IMR-90 (cell line): ENCODE results near the gene PILRB. TPM values are rescaled to one million over a fixed set of nuclear protein-coding genes. Genes with fewer than 3 reads are reported as not detected.

Experiments used
- ATAC-seq: fragments of 200-7000 bp; cut with Tn5 transposase; 2 replicates; pipeline ENCODE4 v1.9.1; 2020; ENCODE audit warnings: low read depth, mild to moderate bottlenecking, moderate library complexity
- BruUV-seq: library from RNA; stranded (reverse); fragments of 400-500 nt; replicated peaks from 2 replicates; lab custom pipeline; 2021; lab: Mats Ljungman, UMichigan
- CTCF ChIA-PET: fragments of 300-600 bp; formaldehyde crosslinking; extraction: SDS; loops from one replicate; lab custom pipeline; 2021; ENCODE audit warnings: antibody characterized with exemption; lab: Yijun Ruan, JAX
- POLR2A ChIA-PET: fragments of 300-600 bp; sonication (Branson Sonifier 250); formaldehyde crosslinking; loops from one replicate; lab custom pipeline; 2022; ENCODE audit warnings: antibody characterized with exemption; ENCODE audit not compliant: unreplicated experiment; lab: Charles Lee
- DNase-seq: peaks from one replicate; pipeline ENCODE4 v3.0.0; 2013
- H2AFZ ChIP-seq: replicated peaks from 2 replicates; pipeline ENCODE3; 2013; ENCODE audit warnings: low read length, mild to moderate bottlenecking; ENCODE audit not compliant: poor library complexity
- H2AK5ac ChIP-seq: 2 replicates; pipeline ENCODE4 v1.6.1; 2013; ENCODE audit warnings: low read depth, low read length, inconsistent platforms
- H2AK9ac ChIP-seq: replicated peaks from 2 replicates; pipeline ENCODE3; 2013; ENCODE audit warnings: mild to moderate bottlenecking, low read depth, low read length, moderate library complexity; ENCODE audit not compliant: poor library complexity
- H2BK120ac ChIP-seq: 2 replicates; pipeline ENCODE4 v1.6.1; 2013; ENCODE audit warnings: low read depth, low read length, inconsistent platforms
- H2BK15ac ChIP-seq: 3 replicates; pipeline ENCODE4 v1.6.1; 2013; ENCODE audit warnings: low read depth, low read length, inconsistent platforms
- H2BK20ac ChIP-seq: 2 replicates; pipeline ENCODE4 v1.6.1; 2013; ENCODE audit warnings: low read depth, mild to moderate bottlenecking, inconsistent platforms, low read length, moderate library complexity
- H2BK5ac ChIP-seq: 2 replicates; pipeline ENCODE4 v1.6.1; 2013; ENCODE audit warnings: mild to moderate bottlenecking, low read depth, low read length, inconsistent platforms; ENCODE audit not compliant: poor library complexity, severe bottlenecking
- H3K14ac ChIP-seq: replicated peaks from 2 replicates; pipeline ENCODE4 v1.6.1; 2013; ENCODE audit warnings: low read depth, low read length, inconsistent platforms
- H3K18ac ChIP-seq: 2 replicates; pipeline ENCODE4 v1.6.1; 2013; ENCODE audit warnings: low read depth, low read length, control low read depth
- H3K23ac ChIP-seq: 2 replicates; pipeline ENCODE4 v1.6.1; 2013; ENCODE audit warnings: low read depth, low read length, inconsistent platforms
- H3K27ac ChIP-seq: 2 replicates; pipeline ENCODE4 v1.5.1; 2013; ENCODE audit warnings: mild to moderate bottlenecking, control low read depth, low read length; ENCODE audit not compliant: insufficient read depth
- H3K27me3 ChIP-seq: 2 replicates; pipeline ENCODE4 v1.6.1; 2013; ENCODE audit warnings: low read length; ENCODE audit not compliant: control insufficient read depth, insufficient read depth
- H3K36me3 ChIP-seq: 2 replicates; pipeline ENCODE4 v1.6.1; 2013; ENCODE audit warnings: low read length, mixed read lengths; ENCODE audit not compliant: control insufficient read depth, insufficient read depth
- H3K4ac ChIP-seq: 2 replicates; pipeline ENCODE4 v1.6.1; 2013; ENCODE audit warnings: low read depth, low read length, inconsistent platforms
- H3K4me1 ChIP-seq: 2 replicates; pipeline ENCODE4 v1.6.1; 2013; ENCODE audit warnings: low read length, mixed read lengths; ENCODE audit not compliant: control insufficient read depth, insufficient read depth
- H3K4me2 ChIP-seq: 2 replicates; pipeline ENCODE4 v1.6.1; 2013; ENCODE audit warnings: low read depth, mild to moderate bottlenecking, control low read depth, low read length, moderate library complexity
- H3K4me3 ChIP-seq: 2 replicates; pipeline ENCODE4 v1.5.1; 2013; ENCODE audit warnings: low read depth, mild to moderate bottlenecking, control low read depth, low read length, moderate library complexity; ENCODE audit not compliant: insufficient read depth
- H3K56ac ChIP-seq: 2 replicates; pipeline ENCODE4 v1.6.1; 2013; ENCODE audit warnings: low read length, inconsistent platforms; ENCODE audit not compliant: insufficient read depth; ENCODE audit errors: extremely low read depth
- H3K79me1 ChIP-seq, 2 experiments: 2 replicates each; pipeline ENCODE4 v1.6.1; 2013; ENCODE audit warnings: low read length in 2 of 2, inconsistent platforms in 1 of 2, low read depth in 1 of 2
- H3K9ac ChIP-seq: 2 replicates; pipeline ENCODE4 v1.6.1; 2013; ENCODE audit warnings: low read depth, low read length, control low read depth
- H3K9me1 ChIP-seq: 2 replicates; pipeline ENCODE4 v1.6.1; 2013; ENCODE audit warnings: low read length, inconsistent platforms; ENCODE audit not compliant: insufficient read depth
- H3K9me3 ChIP-seq: 2 replicates; pipeline ENCODE4 v1.6.1; 2013; ENCODE audit warnings: low read length; ENCODE audit not compliant: control insufficient read depth, insufficient read depth
- H4K20me1 ChIP-seq: 2 replicates; pipeline ENCODE4 v1.6.1; 2013; ENCODE audit warnings: low read length, inconsistent platforms; ENCODE audit not compliant: insufficient read depth
- H4K5ac ChIP-seq: 2 replicates; pipeline ENCODE4 v1.6.1; 2013; ENCODE audit warnings: mild to moderate bottlenecking, low read depth, low read length, control low read depth
- H4K8ac ChIP-seq, 2 experiments: 2 replicates each; pipeline ENCODE4 v1.6.1; 2013; ENCODE audit warnings: low read depth in 2 of 2, low read length in 2 of 2, control low read depth in 1 of 2, inconsistent platforms in 1 of 2
- H4K91ac ChIP-seq: 2 replicates; pipeline ENCODE4 v1.6.1; 2013; ENCODE audit warnings: low read depth, low read length, inconsistent platforms; ENCODE audit not compliant: insufficient read depth
- CEBPB ChIP-seq: IDR thresholded peaks from 2 replicates; pipeline ENCODE4 v1.6.1; 2012; ENCODE audit warnings: low read depth, low read length, improper control_type of control experiment
- CHD1 ChIP-seq: IDR thresholded peaks from 2 replicates; pipeline ENCODE4 v1.6.1; 2012; ENCODE audit warnings: low read depth, low read length, improper control_type of control experiment
- ELK1 ChIP-seq: fragments of 150-350 bp; IDR thresholded peaks from 2 replicates; pipeline ENCODE4 v1.6.1; 2016; ENCODE audit warnings: low read depth, mild to moderate bottlenecking, low read length, moderate library complexity, borderline replicate concordance
- FOS ChIP-seq: fragments of 150-350 bp; IDR thresholded peaks from 2 replicates; pipeline ENCODE4 v1.6.1; 2016; ENCODE audit warnings: low read depth, low read length
- MAFK ChIP-seq: IDR thresholded peaks from 2 replicates; pipeline ENCODE4 v1.6.1; 2012; ENCODE audit warnings: low read depth, low read length, improper control_type of control experiment
- MAZ ChIP-seq: IDR thresholded peaks from 2 replicates; pipeline ENCODE4 v1.6.1; 2012; ENCODE audit warnings: low read depth, mild to moderate bottlenecking, low read length, improper control_type of control experiment, moderate library complexity, borderline replicate concordance
- MXI1 ChIP-seq: IDR thresholded peaks from 2 replicates; pipeline ENCODE4 v1.6.1; 2012; ENCODE audit warnings: low read depth, mild to moderate bottlenecking, low read length, moderate library complexity, borderline replicate concordance
- NFE2L2 ChIP-seq: fragments of 150-350 bp; IDR thresholded peaks from 2 replicates; pipeline ENCODE4 v1.6.1; 2016; ENCODE audit warnings: low read depth, mild to moderate bottlenecking, low read length
- POLR2A ChIP-seq: IDR thresholded peaks from 2 replicates; pipeline ENCODE4 v1.6.1; 2012; ENCODE audit warnings: mild to moderate bottlenecking, low read depth, low read length
- RAD21 ChIP-seq: IDR thresholded peaks from 2 replicates; pipeline ENCODE4 v1.6.1; 2012; ENCODE audit warnings: low read length, improper control_type of control experiment
- SMC3 ChIP-seq: fragments of 150-350 bp; IDR thresholded peaks from 2 replicates; pipeline ENCODE4 v1.6.1; 2016; ENCODE audit warnings: low read depth, mild to moderate bottlenecking, antibody characterized with exemption, low read length, moderate library complexity
- WGBS, 2 experiments: methylation state at CpG; one replicate each; pipeline versions ENCODE4 v1.1.5 to v1.1.7; 2013; ENCODE audit warnings: missing lambda C conversion rate in 2 of 2; ENCODE audit not compliant: insufficient read length in 1 of 2; ENCODE audit errors: extremely low coverage in 2 of 2; 5-methylcytosine and 5-hydroxymethylcytosine counted together
- dilution Hi-C: fragments of 300-500 bp; cut with HindIII; formaldehyde crosslinking; loops from one replicate; pipeline ENCODE4 v1.14.3; 2018; ENCODE audit warnings: low sequenced_read_pairs; ENCODE audit not compliant: unreplicated experiment
- in situ Hi-C: fragments of 300-500 bp; cut with MboI; formaldehyde crosslinking; loops from 3 replicates; pipeline ENCODE4 v1.14.3; 2019; ENCODE audit warnings: low sequenced_read_pairs, inconsistent platforms, mixed read lengths
- intact Hi-C: fragments of 100-400 bp; cut with micrococcal nuclease; formaldehyde crosslinking; loops from 2 replicates; pipeline ENCODE4 v1.10.0; 2022
- polyA plus RNA-seq, 3 experiments: library from polyadenylated mRNA; depleted of rRNA; stranded (reverse); fragments of >200 nt; gene quantifications; 2 replicates each; pipeline ENCODE4 v1.2.3, GENCODE V29; 2012; ENCODE audit warnings: low replicate concordance in 1 of 3
- total RNA-seq: library from RNA; depleted of rRNA; stranded (reverse); fragments of >200 nt; gene quantifications from 2 replicates; pipeline ENCODE4 v1.2.3, GENCODE V29; 2012
- TF ChIP-seq, protein P1 (sequence below): conservative IDR thresholded peaks from 2 replicates; pipeline ENCODE4 v1.5.1; 2012; ENCODE audit warnings: mild to moderate bottlenecking, low read depth, low read length, improper control_type of control experiment

PILRB gene
- total and polyA plus RNA-seq, 2 of the 4 experiments (the other 2 are of a cell fraction) = 3.4 to 22.2 TPM

DNA sequence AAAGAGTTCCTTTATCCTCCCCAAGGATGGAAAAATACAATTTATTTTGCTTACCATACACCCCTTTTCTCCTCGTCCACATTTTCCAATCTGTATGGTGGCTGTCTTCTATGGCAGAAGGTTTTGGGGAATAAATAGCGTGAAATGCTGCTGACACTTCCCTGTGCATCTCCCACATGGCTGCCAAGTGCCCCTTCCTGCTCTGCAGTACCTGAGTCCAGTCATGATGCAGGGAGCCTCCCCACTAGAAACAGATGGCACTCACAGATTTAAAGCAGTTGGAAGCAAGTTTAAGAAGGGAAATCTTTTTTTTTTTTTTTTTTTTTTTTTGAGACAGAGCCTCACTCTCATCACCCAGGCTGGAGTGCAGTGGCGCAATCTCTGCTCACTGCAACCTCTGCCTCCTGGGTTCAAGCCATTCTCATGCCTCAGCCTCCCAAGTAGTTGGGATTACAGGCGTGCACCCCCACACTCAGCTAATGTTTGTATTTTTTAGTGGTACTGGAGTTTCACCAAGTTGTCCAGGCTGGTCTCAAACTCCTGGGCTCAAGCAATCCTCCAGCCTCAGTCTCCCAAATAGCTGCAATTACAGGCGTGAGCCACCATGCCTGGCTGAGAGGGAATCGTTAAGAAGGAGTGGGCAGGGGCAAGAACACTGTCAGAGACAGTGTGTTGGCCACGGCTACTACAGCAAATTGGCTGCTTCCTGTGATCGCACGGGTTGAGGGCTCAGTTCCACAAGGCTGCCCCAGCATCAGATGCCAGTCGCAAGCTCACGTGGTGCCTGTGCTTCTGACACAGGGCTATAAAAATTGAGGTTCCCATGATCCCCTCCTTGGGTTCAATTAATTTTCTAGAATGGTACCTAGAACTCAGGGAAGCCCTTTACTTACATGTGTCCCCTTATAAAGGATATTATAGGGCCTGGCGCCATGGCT lies 10.0 kb downstream of the PILRB start:
- no peak overlapping the region for H3K4me3 ChIP-seq
- H3K4me2 ChIP-seq = no peak overlapping the region
- TF ChIP-seq NFE2L2 (no peak), CHD1 (no peak), ELK1 (no peak), RAD21 (no peak), MAFK (no peak), SMC3 (no peak), MXI1 (no peak), FOS (no peak), CEBPB (no peak), MAZ (no peak), POLR2A (no peak)
- TF ChIP-seq, protein P1, sequence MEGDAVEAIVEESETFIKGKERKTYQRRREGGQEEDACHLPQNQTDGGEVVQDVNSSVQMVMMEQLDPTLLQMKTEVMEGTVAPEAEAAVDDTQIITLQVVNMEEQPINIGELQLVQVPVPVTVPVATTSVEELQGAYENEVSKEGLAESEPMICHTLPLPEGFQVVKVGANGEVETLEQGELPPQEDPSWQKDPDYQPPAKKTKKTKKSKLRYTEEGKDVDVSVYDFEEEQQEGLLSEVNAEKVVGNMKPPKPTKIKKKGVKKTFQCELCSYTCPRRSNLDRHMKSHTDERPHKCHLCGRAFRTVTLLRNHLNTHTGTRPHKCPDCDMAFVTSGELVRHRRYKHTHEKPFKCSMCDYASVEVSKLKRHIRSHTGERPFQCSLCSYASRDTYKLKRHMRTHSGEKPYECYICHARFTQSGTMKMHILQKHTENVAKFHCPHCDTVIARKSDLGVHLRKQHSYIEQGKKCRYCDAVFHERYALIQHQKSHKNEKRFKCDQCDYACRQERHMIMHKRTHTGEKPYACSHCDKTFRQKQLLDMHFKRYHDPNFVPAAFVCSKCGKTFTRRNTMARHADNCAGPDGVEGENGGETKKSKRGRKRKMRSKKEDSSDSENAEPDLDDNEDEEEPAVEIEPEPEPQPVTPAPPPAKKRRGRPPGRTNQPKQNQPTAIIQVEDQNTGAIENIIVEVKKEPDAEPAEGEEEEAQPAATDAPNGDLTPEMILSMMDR = no peak
- no peak overlapping the region for H2BK5ac ChIP-seq
- dilution Hi-C loops = no loop called here
- H2BK15ac ChIP-seq = no peak overlapping the region
- H3K23ac ChIP-seq = no peak overlapping the region
- H2BK20ac ChIP-seq = no peak overlapping the region
- H3K36me3 ChIP-seq = peaks cover 3% of the 10 kb centered on the region; the same call in 1 of the 2 replicates
- no peaks in the 10 kb centered on the region for H4K20me1 ChIP-seq
- H3K14ac ChIP-seq = no peak overlapping the region
- in situ Hi-C loops = no loop called here
- BruUV-seq = no TSS peak
- no peak overlapping the region for H3K4ac ChIP-seq
- intact Hi-C loops = no loop called here
- H3K56ac ChIP-seq = no peak overlapping the region
- H4K91ac ChIP-seq = no peak overlapping the region
- no peak overlapping the region for H2BK120ac ChIP-seq
- no peak for ATAC-seq
- no peak for DNase-seq
- H2AK5ac ChIP-seq = no peak overlapping the region
- H3K4me1 ChIP-seq = peaks cover 6% of the 10 kb centered on the region
- H3K9me3 ChIP-seq = no peaks in the 10 kb centered on the region
- H3K27ac ChIP-seq = no peak overlapping the region
- H3K9ac ChIP-seq = no peak overlapping the region
- no peaks in the 10 kb centered on the region for H3K27me3 ChIP-seq
- H2AFZ ChIP-seq = no peak overlapping the region
- H4K5ac ChIP-seq = no peak overlapping the region
- ChIA-PET CTCF (interaction anchor here (0.6 kb wide), 1 partner anchor 28 kb away, joined by 3 read pairs; no protein-coding TSS in a partner anchor), POLR2A (no interaction called here)
- H2AK9ac ChIP-seq = no peak overlapping the region
- 86% methylated on average over 3 of the region's 12 CpGs; no CpG with 5 or more reads in 1 of the 2 experiments for WGBS, 2 experiments
- no peak overlapping the region for H3K18ac ChIP-seq
- H3K9me1 ChIP-seq = 0 out of 2 replicates have a peak, but pooled peaks cover 6% of the 10 kb centered on the region
- no peaks in the 10 kb centered on the region for H3K79me1 ChIP-seq
- H4K8ac ChIP-seq = no peak overlapping the region
